NCI-H2196 (cell line): ENCODE data around the gene CCDC93.

ENCODE experiments used
- DNase-seq: peaks from one replicate; lab custom pipeline; 2025; ENCODE audit not compliant: unreplicated experiment; lab: John Stamatoyannopoulos, UW

Gene CCDC93

DNA sequence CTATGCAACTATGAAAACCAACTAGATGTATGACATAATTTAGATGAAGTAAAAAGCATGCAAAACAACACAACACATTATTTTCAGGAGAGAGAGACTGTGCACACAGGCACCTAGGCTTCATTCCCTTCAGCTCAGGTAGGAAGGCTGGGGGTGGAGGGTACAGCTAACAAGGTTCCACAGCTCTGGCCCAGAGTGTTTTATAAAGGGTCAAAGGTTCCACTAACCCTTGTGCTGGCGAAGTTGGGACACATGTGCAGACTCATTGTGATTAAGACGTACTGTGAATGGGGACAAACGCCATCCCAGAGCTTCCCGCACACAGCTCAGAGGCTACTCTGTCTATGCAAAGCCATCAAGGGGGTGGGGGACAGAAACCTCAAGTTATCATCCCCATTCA is 19.1 kb downstream of the CCDC93 start:
- DNase-seq, result no peak

DNA sequence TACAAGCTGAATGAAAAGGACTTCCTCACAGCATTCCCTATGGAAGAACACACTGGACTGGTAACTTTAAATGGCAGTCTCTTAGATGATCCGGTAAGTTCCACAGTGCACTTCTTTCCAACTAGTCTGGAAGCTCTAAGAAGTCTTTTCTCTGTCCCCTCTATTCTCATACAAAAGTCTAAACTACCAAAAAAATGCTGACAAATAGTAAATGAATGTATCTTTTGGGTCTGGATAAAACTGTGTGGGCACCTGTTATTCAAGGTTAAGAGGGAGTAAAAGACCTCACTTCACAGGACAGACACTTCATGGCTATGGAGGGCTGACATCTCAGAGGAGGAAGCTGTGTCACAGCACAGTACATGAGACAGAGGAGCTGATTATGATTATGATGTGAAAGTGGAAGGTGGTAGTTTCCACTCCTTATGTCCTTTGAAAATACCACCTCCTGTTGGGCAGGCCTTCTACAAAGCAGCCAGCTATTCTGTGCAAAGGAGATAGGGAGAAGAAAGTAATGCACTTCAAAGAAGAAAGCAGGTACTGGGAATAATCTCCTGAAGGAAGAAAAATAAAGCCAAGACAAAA is 23.9 kb downstream of the CCDC93 start:
- no peak for DNase-seq

DNA sequence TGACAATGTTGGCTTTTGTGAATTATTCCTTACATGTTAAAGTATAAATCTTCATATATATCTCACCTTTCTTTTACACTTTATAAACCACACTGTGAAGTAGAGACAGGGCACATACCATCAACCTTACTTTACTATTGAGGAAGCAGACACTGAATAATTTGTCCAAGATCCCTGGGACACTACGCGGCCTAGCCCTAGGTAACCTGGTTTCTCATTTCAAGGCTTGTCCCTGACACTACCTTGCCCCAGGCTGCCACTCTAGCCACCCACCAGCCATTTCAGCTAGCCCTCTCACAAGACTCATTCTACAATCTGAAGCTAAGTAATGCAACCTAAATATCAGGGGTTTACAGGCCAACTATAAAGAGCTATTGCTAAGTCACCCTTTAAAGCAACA is 26.7 kb downstream of the CCDC93 start:
- no peak for DNase-seq

DNA sequence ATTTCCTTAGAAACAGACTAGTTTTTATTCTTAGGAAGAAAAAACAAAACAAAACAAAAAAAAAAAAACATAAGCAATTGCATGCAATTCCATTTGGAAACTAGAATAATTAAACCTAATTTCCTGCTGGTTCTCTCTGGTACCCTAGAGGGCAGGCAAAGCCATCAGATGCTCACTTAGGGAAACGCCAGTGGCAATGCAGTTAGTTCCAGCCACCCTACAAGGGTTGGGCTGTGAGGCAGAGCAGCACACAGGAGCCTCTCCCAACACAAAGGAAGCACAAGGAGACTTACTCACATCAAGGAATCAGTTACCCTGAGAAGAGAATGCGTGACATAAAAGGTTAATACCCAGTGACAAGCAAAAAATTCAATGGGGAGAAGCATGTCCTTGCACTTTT is 28.8 kb downstream of the CCDC93 start:
- no peak for DNase-seq

DNA sequence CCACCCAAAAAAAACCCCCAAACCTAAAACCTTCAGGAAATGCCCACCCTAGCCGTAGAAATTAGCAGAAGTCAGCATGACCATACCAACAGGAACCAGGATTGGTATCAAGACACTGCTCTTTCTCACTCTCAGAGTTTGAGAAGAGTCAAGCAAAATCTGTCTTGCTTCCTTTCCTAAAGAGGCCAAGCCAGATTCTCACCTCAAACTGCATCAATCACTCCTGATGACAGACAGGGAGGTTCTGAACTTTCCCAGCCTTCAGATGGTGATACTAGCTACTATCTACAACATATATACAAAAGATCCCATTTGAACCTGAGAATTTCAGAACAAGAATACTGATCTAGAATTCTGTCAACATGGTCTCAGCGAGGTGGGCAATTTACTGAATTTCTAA is 29.7 kb downstream of the CCDC93 start:
- DNase-seq, result no peak

DNA sequence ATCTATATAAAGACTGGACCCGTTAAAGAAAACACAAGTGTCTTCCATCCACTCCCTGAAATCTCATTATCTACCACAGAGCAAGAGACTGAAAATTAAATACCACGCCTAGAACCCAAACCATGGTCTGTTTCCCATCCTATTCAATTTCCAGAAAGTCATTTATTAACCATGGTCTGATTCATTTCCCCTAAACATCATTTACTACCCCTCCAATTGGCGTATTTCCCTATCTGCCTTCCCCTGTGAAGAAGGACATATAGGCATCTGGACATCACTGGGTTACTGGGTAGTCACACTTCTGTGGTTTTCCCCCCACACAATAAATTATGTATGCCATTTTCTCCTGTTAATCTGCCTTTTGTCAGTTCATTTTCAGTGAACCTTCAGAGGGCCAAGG is 30.8 kb downstream of the CCDC93 start:
- DNase-seq, result no peak

DNA sequence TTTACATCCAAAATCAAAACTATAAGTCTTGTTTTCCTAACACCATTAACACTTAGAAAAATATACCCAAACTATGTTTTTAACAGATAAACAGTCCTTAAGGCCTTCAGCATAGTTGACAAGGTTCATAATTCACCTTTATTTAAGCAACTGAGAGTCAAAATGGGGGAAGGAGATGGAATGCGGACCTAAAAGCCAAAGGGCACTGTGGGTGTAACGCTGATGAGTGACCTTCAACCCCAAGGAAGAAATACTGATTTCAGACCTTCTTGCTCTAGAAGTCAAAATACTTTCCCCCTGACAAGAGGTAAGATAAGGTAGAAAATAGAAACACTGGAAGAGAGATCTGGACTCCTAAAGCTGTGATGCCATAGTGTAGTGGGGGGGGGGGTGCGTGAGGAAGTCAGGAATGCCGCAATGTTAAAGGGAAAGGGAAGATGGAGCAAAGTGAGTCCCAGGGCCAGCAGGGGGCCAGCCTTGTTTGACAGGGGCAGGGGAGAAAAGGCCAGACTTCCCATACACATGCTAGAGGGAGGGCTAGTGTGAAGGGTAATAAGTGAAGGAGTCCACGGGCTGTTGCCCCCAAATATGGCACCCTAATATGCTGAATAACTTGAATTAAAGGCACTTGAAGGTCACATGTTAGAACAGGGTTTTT is 31.4 kb downstream of the CCDC93 start:
- DNase-seq, result no peak

DNA sequence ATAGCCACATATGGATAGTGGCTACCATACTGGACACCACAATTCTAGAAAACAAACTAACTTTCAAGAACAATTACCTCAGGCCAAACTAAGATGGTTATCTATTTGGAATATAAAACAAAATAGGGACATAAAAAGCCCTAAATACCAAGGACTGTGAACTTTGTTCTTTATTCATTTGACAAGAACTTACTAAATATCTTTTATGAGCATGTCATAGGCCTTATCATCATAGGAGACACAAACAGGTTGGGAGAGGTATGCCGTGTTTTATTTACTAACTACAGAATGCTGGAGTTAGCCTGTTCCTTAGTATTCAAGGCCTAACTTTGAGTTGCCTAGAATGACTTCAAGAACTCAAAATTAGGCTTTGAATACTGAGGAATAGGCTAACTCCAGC is 32.1 kb downstream of the CCDC93 start:
- DNase-seq, result no peak

DNA sequence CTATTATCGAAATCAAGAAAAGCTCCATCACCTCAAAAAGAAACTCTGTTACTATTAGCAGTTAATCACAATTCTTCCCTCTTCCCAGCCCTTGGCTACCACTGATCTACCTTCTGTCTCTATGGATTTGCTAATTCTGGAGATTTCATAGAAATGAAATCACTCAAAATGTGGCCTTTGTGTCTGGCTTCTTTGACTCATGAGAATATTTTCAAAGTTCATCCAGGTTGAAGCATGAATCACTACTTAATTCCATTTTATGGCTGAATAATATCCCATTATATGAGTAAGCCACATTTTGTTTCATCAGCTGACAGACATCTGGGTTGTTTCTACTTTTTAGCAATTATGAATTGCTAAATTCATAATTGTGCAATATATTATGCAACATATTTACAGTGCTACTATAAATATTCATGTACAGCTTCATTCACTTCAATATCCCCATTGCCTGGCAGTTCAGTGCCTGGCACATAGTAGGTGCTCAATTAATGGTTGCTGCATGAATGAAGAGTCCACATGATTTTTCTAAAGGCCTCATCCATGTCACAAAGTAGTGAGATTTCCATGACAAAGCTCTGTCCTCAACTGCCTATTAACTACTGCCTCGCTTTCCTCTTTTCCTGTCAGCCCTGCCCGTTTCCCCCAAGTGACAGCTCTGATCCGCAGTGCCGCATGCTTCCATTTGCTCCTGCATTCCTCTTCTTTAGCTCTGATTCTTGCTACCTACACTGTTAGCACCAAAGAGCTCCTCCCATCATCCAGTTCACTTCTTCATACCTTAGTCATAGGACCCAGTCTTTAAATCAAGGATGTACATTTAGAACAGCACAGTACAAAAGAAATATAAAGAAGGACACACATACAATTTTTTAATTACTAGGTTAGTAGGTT is 32.8 kb downstream of the CCDC93 start:
- DNase-seq, result no peak

DNA sequence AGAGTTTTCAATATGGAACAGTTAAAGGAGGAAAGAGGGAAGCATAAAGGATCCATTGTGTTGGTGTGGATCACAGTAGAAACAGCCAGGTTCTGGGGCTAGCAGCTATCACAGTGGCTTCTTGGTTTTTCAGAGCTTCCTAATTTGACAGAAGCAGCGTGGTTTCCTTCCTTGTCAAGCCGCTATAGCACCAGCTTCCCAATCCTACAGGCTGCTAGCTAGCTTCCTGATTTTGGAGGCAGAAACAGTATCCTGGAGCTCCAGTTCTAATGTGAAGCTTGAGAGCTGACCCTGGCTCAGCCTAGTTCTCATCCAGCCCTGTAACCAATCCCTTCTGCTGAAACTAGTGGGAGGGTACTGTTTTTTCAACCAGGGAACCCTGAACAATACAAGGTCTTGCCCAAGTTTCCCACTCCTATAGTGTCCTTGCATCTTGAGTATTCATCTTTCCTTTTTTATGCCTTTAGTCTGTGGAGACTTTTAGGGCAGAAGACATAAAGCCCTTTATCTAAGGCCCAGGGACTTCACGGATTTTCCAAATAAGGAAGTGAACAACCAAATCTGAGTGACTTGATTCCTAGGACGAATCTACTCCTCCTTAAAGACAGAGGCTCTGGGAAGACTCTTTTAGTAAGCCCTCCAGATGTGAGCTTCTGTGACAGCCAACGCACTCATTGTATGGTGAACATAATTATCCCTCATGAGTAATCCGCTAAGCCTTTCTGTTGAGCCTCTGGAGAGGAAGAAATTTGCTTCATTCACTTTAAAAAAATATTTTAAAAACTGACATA is 33.8 kb downstream of the CCDC93 start:
- DNase-seq, result no peak

DNA sequence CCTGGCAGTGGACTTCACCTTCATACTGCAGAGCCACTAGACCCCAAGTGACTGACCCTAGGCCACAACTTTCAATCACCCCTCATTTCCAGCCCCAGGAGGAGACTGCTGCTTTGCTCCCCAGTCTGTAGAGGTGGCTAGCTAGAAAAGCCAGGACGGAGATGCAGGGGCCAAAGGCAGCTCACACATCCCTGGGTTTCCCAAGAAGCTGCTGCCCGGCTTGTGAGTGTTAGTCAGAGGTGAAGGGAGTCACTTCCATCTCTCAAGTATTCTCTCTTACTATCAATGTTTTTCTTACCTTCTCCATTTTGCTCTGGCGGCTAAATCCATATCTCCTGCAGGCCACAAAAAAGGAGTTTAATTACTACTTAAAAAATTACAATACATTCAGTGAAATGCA is 36.2 kb downstream of the CCDC93 start:
- DNase-seq, result no peak

DNA sequence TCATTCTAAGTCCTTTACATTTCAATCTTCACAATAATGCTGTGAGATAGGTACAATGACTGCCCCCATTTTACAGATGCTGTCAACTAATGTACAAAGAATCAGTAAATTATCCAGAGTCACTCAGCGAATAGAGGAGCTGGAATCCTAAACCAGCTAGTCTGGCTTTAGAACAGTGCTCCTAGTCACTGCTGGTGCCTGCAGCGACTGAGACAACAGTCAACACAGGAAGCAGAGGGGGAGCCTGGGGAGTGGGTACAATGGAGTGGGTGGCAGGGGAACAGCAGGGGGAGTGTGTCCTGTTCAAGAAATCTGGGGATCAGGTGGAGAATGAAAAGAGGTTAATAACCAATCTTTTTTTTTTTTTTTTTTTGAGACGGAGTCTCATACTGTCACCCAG is 37.3 kb downstream of the CCDC93 start:
- DNase-seq, result no peak

DNA sequence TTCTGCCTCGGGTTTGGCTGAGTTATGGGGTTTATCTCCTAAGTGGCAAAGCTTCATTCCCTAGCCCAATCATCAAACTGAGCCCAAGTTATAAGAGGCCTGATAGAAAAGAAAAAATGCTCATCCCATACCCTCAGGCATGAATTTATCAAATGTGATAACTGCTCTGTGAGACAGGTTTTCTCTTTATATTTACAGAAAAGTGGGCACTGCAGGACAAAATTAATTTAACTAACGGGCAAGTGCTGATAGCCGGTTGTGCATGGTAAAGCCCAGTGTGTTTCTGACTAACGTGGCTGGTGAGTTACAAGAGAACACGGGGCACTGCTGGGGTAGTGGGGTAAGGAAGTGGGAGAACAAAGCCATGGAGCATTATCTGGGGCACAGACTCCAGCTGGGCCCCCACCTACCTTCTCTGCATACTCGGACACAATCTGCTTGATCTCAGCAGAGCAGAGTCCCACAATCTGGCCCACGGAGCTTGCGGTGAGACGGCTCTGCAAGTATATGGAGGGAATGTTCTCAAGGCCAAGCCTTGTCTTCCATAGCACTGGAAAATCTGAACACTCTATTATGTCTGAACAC is 40.3 kb downstream of the CCDC93 start:
- DNase-seq, result no peak

DNA sequence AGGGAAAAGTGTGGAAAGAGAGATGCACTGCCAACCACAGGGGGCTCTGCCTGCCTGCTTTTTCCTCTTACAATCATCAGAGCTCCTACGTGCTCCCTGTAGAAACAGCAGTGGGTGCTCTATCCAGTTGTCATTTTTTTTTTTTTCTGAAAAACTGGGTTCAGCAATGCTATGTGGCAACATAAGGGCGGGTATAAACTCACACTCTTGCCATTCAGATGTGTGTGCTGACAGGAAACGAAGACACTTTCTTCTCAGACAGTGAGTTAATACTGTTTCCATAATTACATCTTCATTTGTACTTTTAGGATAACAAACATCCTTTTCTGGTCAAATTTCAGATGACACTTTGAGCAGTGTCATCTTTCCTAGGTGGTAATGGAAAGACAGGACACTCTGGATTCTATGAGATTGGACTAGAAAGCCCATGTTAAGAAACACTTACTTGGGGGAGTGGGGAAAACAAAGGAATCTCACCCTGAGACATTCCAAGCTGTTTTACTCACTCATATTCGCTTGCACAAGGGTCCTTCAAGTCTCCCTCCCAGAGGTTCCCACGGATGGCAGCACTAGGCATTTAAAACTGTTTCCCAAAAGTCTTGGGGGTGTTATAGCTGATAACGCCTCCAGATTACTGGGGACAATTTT is 41.3 kb downstream of the CCDC93 start:
- no peak for DNase-seq

DNA sequence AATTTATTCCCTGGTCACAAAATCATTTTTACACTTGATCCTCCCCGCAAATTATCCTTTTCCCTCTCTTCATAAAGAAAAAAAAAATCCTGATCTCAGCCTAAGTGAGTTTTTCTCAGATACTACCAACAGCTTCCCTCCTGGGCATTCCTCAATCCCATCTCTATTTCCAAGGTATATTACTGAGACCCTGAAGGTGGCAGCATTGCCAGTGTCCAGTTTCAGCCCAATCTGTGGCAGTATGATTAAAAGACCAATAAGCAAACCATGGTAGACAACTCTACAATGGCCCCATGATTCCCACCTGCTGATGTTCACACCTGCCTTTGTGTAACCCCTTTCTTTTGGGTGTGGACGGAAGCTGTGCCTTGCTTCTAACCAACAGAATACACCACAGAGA is 45.1 kb downstream of the CCDC93 start:
- DNase-seq, result no peak

DNA sequence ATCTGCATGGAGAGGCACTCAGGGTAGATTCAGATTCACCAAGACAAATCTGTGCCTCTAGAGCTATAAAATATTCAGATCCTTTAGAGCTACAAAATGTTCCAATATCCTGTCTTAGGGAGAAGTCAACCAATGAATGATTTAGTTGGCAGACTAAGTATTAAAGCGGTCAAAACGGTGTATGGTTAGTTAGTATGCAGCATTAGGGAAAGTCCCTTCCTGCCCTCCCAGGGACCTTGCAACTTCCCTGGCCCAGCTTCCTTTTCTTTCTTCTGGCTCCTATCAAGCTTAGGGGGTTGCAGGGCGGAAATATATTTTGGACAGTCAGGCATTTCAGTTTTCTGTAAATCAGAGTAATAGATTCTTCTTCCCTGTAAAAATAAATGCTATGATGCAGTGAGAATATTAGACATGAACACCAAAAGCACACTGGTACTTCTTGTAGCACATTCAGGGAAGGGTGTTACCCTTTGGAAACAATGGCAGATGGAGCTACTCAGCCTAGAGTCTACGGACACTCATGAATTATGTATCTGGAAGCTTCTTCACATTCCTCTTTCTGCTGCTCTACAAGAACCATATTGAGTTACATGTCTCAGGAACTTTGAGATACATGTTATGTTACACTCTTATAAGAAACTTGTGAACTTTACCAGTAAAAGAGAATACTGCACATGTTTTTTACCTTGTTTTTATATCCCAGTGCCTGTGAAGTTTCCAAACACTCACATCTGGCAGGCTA is 45.7 kb downstream of the CCDC93 start:
- no peak for DNase-seq

DNA sequence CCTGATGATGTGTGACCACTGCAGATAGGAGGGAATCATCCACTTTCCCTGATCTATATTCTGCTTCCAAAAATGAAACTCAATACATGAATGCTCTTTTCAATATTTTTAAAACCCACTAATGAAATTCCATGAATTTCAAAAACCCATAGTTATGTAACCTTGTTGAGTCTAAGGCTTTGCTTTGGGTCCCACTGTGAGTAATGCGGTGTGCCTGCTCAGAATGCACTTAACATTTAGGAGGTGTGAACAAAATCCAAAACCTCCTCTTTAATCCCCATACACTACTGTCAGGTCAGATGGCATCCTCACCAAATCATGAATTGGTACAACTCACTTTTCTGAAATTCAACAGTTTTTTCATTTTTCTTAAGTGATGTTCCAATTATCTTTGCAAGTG is 50.4 kb downstream of the CCDC93 start:
- no peak for DNase-seq

DNA sequence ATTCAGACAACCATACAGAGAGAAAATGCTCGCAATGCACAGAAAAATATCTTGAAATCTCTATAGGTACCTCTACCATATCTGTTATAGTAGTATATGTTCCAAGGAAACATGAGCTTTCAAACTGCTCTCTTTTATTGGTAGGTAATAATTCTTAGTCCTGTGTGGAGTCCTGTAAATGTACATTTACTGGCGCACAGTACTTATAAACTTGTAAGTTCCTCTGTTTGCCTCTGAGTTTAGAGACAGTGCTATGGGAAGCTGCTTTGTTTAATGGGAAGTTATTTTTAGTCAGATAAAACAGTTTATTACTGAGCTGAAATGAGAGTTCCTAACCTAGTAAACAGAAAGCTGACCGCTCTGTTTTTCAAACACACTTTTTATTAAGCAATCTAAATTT is 52.7 kb downstream of the CCDC93 start:
- no peak for DNase-seq

DNA sequence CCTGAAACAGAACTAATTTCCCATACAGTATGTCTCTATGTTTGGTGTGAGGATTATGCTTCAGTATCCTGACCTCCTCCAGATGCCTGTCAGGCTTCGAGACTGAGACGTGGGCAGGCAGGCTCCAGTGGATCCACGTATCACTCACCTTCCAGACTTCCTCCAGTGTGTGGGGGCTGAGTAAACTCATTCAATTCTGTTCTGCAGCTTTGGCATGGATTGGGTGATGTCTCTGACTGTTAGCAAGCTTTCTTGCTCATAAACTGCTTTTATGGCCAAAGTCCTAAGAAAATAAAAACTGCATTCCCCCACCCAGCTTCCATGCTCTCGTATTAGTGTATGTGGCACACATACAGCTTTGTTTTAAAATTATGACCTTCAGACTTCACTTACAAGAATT is 53.6 kb downstream of the CCDC93 start:
- no peak for DNase-seq

DNA sequence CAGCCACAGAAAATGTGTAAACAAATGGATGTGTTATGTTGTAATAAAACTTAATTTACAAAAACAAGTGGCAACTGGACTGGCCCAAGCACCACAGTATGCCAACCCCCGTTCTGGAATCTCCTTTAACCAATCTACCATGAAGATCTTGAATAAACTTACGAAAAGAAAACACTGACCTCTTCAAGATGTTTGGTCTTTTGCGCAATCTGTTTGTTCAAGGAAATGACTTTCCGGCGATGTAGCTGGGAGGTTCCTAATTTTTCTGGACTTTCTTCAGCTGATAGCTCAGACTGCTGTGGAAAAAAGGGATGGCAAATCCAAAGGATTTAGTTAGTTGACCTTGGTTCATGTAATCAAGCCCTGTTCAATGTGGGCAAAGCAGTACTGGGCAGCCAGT is 55.7 kb downstream of the CCDC93 start:
- no peak for DNase-seq
